Fibroblast of the aortic adventitia (primary cell): ENCODE results near the gene NOS1. TPM values are rescaled to one million over a fixed set of nuclear protein-coding genes. Genes with fewer than 3 reads are reported as not detected.

Experiments used
- DNase-seq: peaks from one replicate; pipeline ENCODE4 v3.0.0-alpha.2; 2010; ENCODE audit warnings: low read depth
- H3K4me3 ChIP-seq: 2 replicates; pipeline ENCODE4 v1.5.1; 2011; ENCODE audit warnings: low read depth, mild to moderate bottlenecking, control low read depth, low read length, moderate library complexity
- CTCF ChIP-seq: IDR thresholded peaks from 2 replicates; pipeline ENCODE4 v1.5.1; 2011; ENCODE audit warnings: mild to moderate bottlenecking, low read length, control low read depth, inconsistent platforms; ENCODE audit not compliant: insufficient read depth
- total RNA-seq: library from RNA; depleted of rRNA; stranded (reverse); fragments of >200 nt; gene quantifications from 2 replicates; pipeline ENCODE4 v1.2.3, GENCODE V29; 2012; ENCODE audit warnings: low replicate concordance

NOS1 gene
- total RNA-seq, 1 donor, result not detected

GRCh38 chr12:117212563-117213190 is 148.7 kb downstream of the NOS1 start:
- peak; percentile 89 for DNase-seq
- H3K4me3 ChIP-seq, result no peak overlapping the region
- peak; percentile 96 for TF ChIP-seq CTCF

- DNase-seq, result no peak
- no peak overlapping the region for H3K4me3 ChIP-seq
- TF ChIP-seq CTCF, result no peak
Observed at GRCh38 chr12:117210266-117210918, 151.0 kb downstream of the NOS1 start.

GRCh38 chr12:117209626-117210025 is 151.8 kb downstream of the NOS1 start:
- H3K4me3 ChIP-seq, result no peak overlapping the region
- no peak for TF ChIP-seq CTCF
- no peak for DNase-seq

GRCh38 chr12:117208811-117209455 is 152.5 kb downstream of the NOS1 start:
- no peak for DNase-seq
- TF ChIP-seq CTCF, result no peak
- H3K4me3 ChIP-seq, result no peak overlapping the region

GRCh38 chr12:117208206-117208605 is 153.2 kb downstream of the NOS1 start:
- no peak for DNase-seq
- TF ChIP-seq CTCF, result no peak
- H3K4me3 ChIP-seq, result no peak overlapping the region

GRCh38 chr12:117207675-117208074 is 153.8 kb downstream of the NOS1 start:
- no peak for TF ChIP-seq CTCF
- DNase-seq, result no peak
- no peak overlapping the region for H3K4me3 ChIP-seq
